HepG2 (cell line): ENCODE measurements around the gene CCNQ. TPM values are rescaled to one million over a fixed set of nuclear protein-coding genes. Genes with fewer than 3 reads are reported as not detected.
A peak's percentile ranks its signal among the peaks of the same experiment; 100 is the strongest.

Source experiments
- ATAC-seq: fragments of 200-7000 bp; cut with Tn5 transposase; 3 replicates; pipeline ENCODE4 v1.9.1; 2020; ENCODE audit warnings: mild to moderate bottlenecking, moderate library complexity
- BruUV-seq: library from RNA; stranded (reverse); fragments of 400-500 nt; replicated peaks from 2 replicates; lab custom pipeline; 2021; lab: Mats Ljungman, UMichigan
- CTCF ChIA-PET: fragments of 300-600 bp; formaldehyde crosslinking; extraction: SDS; loops from one replicate; lab custom pipeline; 2021; ENCODE audit warnings: low total read pairs, inconsistent platforms, low intra/inter-chr PET ratio; lab: Yijun Ruan, JAX
- POLR2A ChIA-PET: fragments of 350-600 bp; sonication (Branson Sonifier 250); formaldehyde crosslinking; loops from one replicate; lab custom pipeline; 2020; ENCODE audit warnings: antibody characterized with exemption, inconsistent platforms; lab: Yijun Ruan, JAX
- DNase-seq: peaks from one replicate; pipeline ENCODE4 v3.0.0-alpha.2; 2015; ENCODE audit warnings: low spot score
- FAIRE-seq: peaks from 3 replicates; lab custom pipeline; 2011; peaks lifted over from hg19 to GRCh38; lab: Jason Lieb, UNC
- H2AFZ ChIP-seq: one replicate; pipeline ENCODE4 v1.6.1; 2011; ENCODE audit warnings: low read length, inconsistent platforms
- H3K27ac ChIP-seq: fragments of 300-600 bp; 3 replicates; pipeline ENCODE4 v1.8.0; 2011; ENCODE audit warnings: mixed run types, mild to moderate bottlenecking, mixed read lengths, low read length, inconsistent platforms; ENCODE audit not compliant: insufficient read depth; ENCODE audit errors: extremely low read length
- H3K27me3 ChIP-seq, 2 experiments: fragments of 200-600 bp in 1 of 2; 2 replicates in 1 of 2; 3 replicates in 1 of 2; pipeline versions ENCODE4 v1.6.0 to v1.8.0; 2011; ENCODE audit warnings: low read length in 2 of 2, mild to moderate bottlenecking in 2 of 2, moderate library complexity in 2 of 2, inconsistent platforms in 1 of 2; ENCODE audit not compliant: insufficient read depth in 2 of 2, control insufficient read depth in 1 of 2
- H3K36me3 ChIP-seq, 2 experiments: fragments of 200-600 bp in 1 of 2; replicated peaks in 1 of 2; 2 replicates in 1 of 2; 3 replicates in 1 of 2; pipeline versions ENCODE4 v1.5.1 to v1.8.0; 2011; ENCODE audit warnings: low read length in 2 of 2, inconsistent platforms in 1 of 2; ENCODE audit not compliant: insufficient read depth in 2 of 2, control insufficient read depth in 1 of 2
- H3K4me1 ChIP-seq: 2 replicates; pipeline ENCODE4 v1.5.1; 2012; ENCODE audit warnings: low read length, inconsistent platforms; ENCODE audit not compliant: insufficient read depth
- H3K4me2 ChIP-seq: 2 replicates; pipeline ENCODE4 v1.6.0; 2011; ENCODE audit warnings: low read depth, low read length, inconsistent platforms
- H3K4me3 ChIP-seq, 3 experiments: fragments of 200-600 bp in 1 of 3; sonication (generic), shearing (Covaris generic) in 1 of 3; replicated peaks in 1 of 3; 2 replicates each; pipeline ENCODE4 v1.5.1; 2011 to 2016; ENCODE audit warnings: low read length in 3 of 3, inconsistent platforms in 2 of 3, low read depth in 2 of 3, mild to moderate bottlenecking in 2 of 3, control low read depth in 1 of 3, mixed read lengths in 1 of 3; ENCODE audit not compliant: insufficient read depth in 1 of 3
- H3K79me2 ChIP-seq: one replicate; pipeline ENCODE4 v1.6.1; 2011; ENCODE audit warnings: low read length, inconsistent platforms; ENCODE audit not compliant: insufficient read depth
- H3K9ac ChIP-seq: 2 replicates; pipeline ENCODE4 v1.6.0; 2011; ENCODE audit warnings: mild to moderate bottlenecking, low read depth, low read length, inconsistent platforms; ENCODE audit not compliant: insufficient read depth
- H3K9me3 ChIP-seq: 2 replicates; pipeline ENCODE4 v1.5.1; 2012; ENCODE audit warnings: mild to moderate bottlenecking, low read length
- H4K20me1 ChIP-seq: 2 replicates; pipeline ENCODE4 v1.6.0; 2011; ENCODE audit warnings: inconsistent platforms, mild to moderate bottlenecking, low read length, moderate library complexity; ENCODE audit not compliant: insufficient read depth
- ZNF775 ChIP-seq: sonication (generic); formaldehyde crosslinking; IDR thresholded peaks from 2 replicates; pipeline ENCODE4 v1.4.0; 2020; ENCODE audit warnings: missing genetic modification reagents, mild to moderate bottlenecking, moderate library complexity, borderline replicate concordance
- WGBS: methylation state at CpG from one replicate; pipeline ENCODE4 v1.1.6; 2017; ENCODE audit warnings: low lambda C conversion rate; 5-methylcytosine and 5-hydroxymethylcytosine counted together
- in situ Hi-C: cut with HindIII; loops from 2 replicates; pipeline ENCODE4 v1.10.0; 2017; ENCODE audit warnings: low pct_unique_long_range_greater_than_20kb; ENCODE audit not compliant: extremely low pct_ligation_motif_present
- intact Hi-C: fragments of 100-400 bp; cut with micrococcal nuclease; formaldehyde crosslinking; loops from one replicate; pipeline ENCODE4 v1.10.0; 2022; ENCODE audit not compliant: unreplicated experiment
- polyA plus RNA-seq, 8 experiments: library from polyadenylated mRNA; depleted of rRNA in 3 of 8; stranded (reverse) in 7 of 8; unstranded in 1 of 8; fragments of >200 nt; fragmentation: Illumina TruSeq in 4 of 8; extraction: Trizol in 4 of 8; gene quantifications; 2 replicates each; pipeline versions ENCODE4 v1.2.1 to v1.2.3, GENCODE V29; 2011 to 2016; ENCODE audit warnings: low read depth in 4 of 8, missing spikeins in 1 of 8, mixed read lengths in 1 of 8; ENCODE audit not compliant: insufficient read depth in 1 of 8
- total RNA-seq, 5 experiments: library from RNA; depleted of rRNA; stranded (reverse); fragments of >200 nt; fragmentation: Illumina TruSeq; extraction: Trizol; gene quantifications; 2 replicates each; pipeline ENCODE4 v1.2.3, GENCODE V29; 2016; ENCODE audit warnings: low read depth in 1 of 5
- TF ChIP-seq, protein P1 (sequence below): sonication (generic); formaldehyde crosslinking; IDR thresholded peaks from 2 replicates; pipeline ENCODE4 v1.5.1; 2020; ENCODE audit warnings: mild to moderate bottlenecking, missing genetic modification reagents, moderate library complexity

The CCNQ gene
- total and polyA plus RNA-seq, 2 of the 13 experiments (the other 11 are each of a cell fraction or from before 2014, with no cell fraction given): 15.0 to 25.5 TPM

DNA sequence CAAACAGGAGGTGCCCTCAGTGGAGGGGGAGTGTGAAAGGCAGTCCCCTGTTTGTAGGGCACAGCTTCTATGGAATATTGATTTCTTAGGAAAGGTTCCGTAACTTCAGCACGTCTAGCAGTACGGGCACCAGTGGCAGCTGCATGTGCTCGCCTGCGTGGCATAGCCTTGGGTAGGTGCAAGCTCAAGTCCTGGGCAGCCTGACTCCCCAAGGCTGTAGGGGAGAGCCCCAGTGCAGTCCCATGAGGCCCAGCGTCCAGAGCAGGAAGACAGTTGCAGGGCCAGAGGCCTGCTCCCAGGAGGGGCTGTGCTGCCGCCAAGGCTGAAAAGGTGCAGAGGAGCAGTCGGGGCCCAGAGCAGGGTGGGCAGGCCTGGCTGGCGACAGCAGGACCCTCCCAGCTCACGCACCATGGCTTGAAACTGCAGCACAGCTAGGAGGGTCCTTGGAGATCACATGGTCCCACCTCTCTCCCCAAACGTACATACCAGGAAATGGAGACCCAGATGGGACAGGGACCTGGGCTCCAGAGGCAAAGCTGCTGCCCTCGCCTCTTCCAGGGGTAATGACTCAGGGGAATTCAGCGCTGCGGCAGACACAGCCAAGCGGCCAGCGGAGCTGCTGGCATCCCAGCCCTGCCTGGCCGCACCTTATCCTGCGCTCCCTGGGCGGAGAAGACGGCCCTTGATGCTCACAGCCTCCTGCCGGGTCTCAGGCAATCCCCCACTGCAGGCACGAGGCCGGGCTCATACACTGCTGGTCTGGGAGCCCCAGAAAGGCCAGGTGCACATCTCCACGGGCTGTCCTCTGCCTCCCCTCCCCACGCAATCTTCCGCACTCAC, 42.0 kb upstream of the CCNQ start:
- no CpG with 5 or more reads among the region's 26 CpGs for WGBS
- DNase-seq: no peak
- POLR2A ChIA-PET: interaction anchor here (0.8 to 15.1 kb wide), 3 partner anchors 10 to 30 kb away, joined by 5 to 596 read pairs (median 10); no protein-coding TSS in a partner anchor

More for the DNA sequence above, 42.0 kb upstream of the CCNQ start:
- BruUV-seq: no TSS peak
- Histone ChIP-seq H3K4me3 (peak overlapping the region in 1 of 3 experiments; percentile 87; a peak in 1 of 6 replicates), H3K9me3 (no peaks in the 10 kb centered on the region), H3K27ac (peak overlapping the region; percentile 46), H3K9ac (no peak overlapping the region), H3K36me3 (no peaks in the 10 kb centered on the region), H3K4me1 (peaks cover 67% of the 10 kb centered on the region), H4K20me1 (no peaks in the 10 kb centered on the region), H3K4me2 (peak overlapping the region; percentile 53), H3K79me2 (peaks cover 29% of the 10 kb centered on the region), H2AFZ (no peak overlapping the region), H3K27me3 (no peaks in the 10 kb centered on the region)
- intact Hi-C loops (no loop called here), in situ Hi-C loops (no loop called here)
- CTCF ChIA-PET: no interaction called here
- FAIRE-seq (no peak), ATAC-seq (no peak)
- no peak for TF ChIP-seq ZNF775 (CRISPR knock-in tag)
- TF ChIP-seq, protein P1, sequence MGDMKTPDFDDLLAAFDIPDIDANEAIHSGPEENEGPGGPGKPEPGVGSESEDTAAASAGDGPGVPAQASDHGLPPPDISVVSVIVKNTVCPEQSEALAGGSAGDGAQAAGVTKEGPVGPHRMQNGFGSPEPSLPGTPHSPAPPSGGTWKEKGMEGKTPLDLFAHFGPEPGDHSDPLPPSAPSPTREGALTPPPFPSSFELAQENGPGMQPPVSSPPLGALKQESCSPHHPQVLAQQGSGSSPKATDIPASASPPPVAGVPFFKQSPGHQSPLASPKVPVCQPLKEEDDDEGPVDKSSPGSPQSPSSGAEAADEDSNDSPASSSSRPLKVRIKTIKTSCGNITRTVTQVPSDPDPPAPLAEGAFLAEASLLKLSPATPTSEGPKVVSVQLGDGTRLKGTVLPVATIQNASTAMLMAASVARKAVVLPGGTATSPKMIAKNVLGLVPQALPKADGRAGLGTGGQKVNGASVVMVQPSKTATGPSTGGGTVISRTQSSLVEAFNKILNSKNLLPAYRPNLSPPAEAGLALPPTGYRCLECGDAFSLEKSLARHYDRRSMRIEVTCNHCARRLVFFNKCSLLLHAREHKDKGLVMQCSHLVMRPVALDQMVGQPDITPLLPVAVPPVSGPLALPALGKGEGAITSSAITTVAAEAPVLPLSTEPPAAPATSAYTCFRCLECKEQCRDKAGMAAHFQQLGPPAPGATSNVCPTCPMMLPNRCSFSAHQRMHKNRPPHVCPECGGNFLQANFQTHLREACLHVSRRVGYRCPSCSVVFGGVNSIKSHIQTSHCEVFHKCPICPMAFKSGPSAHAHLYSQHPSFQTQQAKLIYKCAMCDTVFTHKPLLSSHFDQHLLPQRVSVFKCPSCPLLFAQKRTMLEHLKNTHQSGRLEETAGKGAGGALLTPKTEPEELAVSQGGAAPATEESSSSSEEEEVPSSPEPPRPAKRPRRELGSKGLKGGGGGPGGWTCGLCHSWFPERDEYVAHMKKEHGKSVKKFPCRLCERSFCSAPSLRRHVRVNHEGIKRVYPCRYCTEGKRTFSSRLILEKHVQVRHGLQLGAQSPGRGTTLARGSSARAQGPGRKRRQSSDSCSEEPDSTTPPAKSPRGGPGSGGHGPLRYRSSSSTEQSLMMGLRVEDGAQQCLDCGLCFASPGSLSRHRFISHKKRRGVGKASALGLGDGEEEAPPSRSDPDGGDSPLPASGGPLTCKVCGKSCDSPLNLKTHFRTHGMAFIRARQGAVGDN (CRISPR knock-in tag): peak; percentile 57; the same call in 1 of the 2 replicates
